ENCODE results near the gene PROX1. TPM values are rescaled to one million over a fixed set of nuclear protein-coding genes. Genes with fewer than 3 reads are reported as not detected.

PROX1 gene
- total and polyA plus RNA-seq, 2 donors (not counting 1 experiment from before 2014, with no cell fraction given) = 0.02 to 0.17 TPM

DNA sequence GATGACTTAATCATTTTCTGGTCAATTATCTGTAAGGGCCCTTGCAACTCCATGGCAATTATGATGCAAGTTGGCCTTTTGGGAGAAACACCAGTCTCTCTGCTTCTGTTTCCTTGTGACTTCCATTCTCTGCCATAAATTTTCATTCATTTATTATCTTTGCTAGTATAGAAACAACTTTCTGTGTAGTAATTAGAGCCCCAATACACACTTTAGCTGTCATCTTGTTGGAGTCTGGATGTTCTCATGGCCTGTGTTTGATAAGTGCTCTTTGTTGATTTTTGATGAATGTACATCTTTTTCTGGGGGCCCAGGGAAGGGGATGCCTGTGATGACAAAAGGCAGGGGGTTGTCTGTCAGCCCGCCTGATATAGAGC lies 22.4 kb downstream of the PROX1 start:
- Histone ChIP-seq H3K4me2 (ENCODE audit: extremely low read depth, insufficient read depth, low read length) (no peak overlapping the region), H3K79me2 (ENCODE audit: control insufficient read depth, insufficient read depth, low read length) (no peaks in the 10 kb centered on the region), H3K4me3 (replicated peaks in 1 of 4; ENCODE audit: control extremely low read depth in 1 of 4, insufficient read depth in 1 of 4, low read depth in 3 of 4, low read length in 4 of 4) (no peak overlapping the region), H3K27me3 (ENCODE audit: control insufficient read depth, insufficient read depth, low read length) (no peaks in the 10 kb centered on the region), H3K36me3 (ENCODE audit: control insufficient read depth, insufficient read depth, low read length) (no peaks in the 10 kb centered on the region), H3K4me1 (ENCODE audit: control insufficient read depth, extremely low read depth, insufficient read depth, low read length) (no peaks in the 10 kb centered on the region), H3K9ac (ENCODE audit: insufficient read depth, low read length) (no peak overlapping the region), H3K9me3 (ENCODE audit: control insufficient read depth, insufficient read depth, low read depth, low read length) (no peaks in the 10 kb centered on the region), H4K20me1 (ENCODE audit: control insufficient read depth, extremely low read depth, insufficient read depth, low read length) (no peaks in the 10 kb centered on the region), H2AFZ (ENCODE audit: low read length) (no peak overlapping the region), H3K27ac (ENCODE audit: insufficient read depth, low read length) (no peak overlapping the region)
- DNase-seq (ENCODE audit: low read depth in 2 of 2) = no peak
- TF ChIP-seq, protein P1, sequence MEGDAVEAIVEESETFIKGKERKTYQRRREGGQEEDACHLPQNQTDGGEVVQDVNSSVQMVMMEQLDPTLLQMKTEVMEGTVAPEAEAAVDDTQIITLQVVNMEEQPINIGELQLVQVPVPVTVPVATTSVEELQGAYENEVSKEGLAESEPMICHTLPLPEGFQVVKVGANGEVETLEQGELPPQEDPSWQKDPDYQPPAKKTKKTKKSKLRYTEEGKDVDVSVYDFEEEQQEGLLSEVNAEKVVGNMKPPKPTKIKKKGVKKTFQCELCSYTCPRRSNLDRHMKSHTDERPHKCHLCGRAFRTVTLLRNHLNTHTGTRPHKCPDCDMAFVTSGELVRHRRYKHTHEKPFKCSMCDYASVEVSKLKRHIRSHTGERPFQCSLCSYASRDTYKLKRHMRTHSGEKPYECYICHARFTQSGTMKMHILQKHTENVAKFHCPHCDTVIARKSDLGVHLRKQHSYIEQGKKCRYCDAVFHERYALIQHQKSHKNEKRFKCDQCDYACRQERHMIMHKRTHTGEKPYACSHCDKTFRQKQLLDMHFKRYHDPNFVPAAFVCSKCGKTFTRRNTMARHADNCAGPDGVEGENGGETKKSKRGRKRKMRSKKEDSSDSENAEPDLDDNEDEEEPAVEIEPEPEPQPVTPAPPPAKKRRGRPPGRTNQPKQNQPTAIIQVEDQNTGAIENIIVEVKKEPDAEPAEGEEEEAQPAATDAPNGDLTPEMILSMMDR (conservative IDR thresholded peaks at IDR 0.05 in 1 of 2, IDR thresholded peaks at IDR 0.05 in 1 of 2; ENCODE audit: low read depth in 1 of 2, low read length in 2 of 2) = no peak
- TF ChIP-seq EZH2 (IDR thresholded peaks at IDR 0.05; ENCODE audit: low read length, missing control alignments) = no peak

DNA sequence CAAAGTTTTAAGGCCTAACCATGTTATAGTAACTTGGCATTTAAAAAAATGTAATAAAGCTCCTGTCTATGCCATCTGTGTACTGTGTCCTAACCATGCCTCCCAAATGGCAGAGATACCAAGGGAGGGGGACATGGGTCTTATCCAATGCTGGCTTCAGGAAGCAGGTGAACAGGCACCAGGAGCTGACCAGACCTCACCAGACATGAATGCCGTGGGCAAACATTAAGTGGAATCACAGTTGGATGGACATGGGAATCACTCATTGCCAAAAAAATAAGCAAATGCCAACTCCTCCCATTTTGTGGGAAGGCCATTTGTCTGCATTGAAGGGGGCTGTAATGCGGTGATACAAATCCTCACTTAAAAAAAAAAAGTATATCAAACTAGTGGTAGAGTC lies 22.9 kb downstream of the PROX1 start:
- Histone ChIP-seq H3K4me3 (replicated peaks in 1 of 4; ENCODE audit: control extremely low read depth in 1 of 4, insufficient read depth in 1 of 4, low read depth in 3 of 4, low read length in 4 of 4) (no peak overlapping the region), H4K20me1 (ENCODE audit: control insufficient read depth, extremely low read depth, insufficient read depth, low read length) (no peaks in the 10 kb centered on the region), H3K9ac (ENCODE audit: insufficient read depth, low read length) (no peak overlapping the region), H3K79me2 (ENCODE audit: control insufficient read depth, insufficient read depth, low read length) (no peaks in the 10 kb centered on the region), H3K4me2 (ENCODE audit: extremely low read depth, insufficient read depth, low read length) (no peak overlapping the region), H3K27me3 (ENCODE audit: control insufficient read depth, insufficient read depth, low read length) (no peaks in the 10 kb centered on the region), H3K9me3 (ENCODE audit: control insufficient read depth, insufficient read depth, low read depth, low read length) (no peaks in the 10 kb centered on the region), H3K4me1 (ENCODE audit: control insufficient read depth, extremely low read depth, insufficient read depth, low read length) (no peaks in the 10 kb centered on the region), H2AFZ (ENCODE audit: low read length) (no peak overlapping the region), H3K27ac (ENCODE audit: insufficient read depth, low read length) (no peak overlapping the region), H3K36me3 (ENCODE audit: control insufficient read depth, insufficient read depth, low read length) (no peaks in the 10 kb centered on the region)
- no peak for DNase-seq (ENCODE audit: low read depth in 2 of 2)
- TF ChIP-seq, protein P1 (conservative IDR thresholded peaks at IDR 0.05 in 1 of 2, IDR thresholded peaks at IDR 0.05 in 1 of 2; ENCODE audit: low read depth in 1 of 2, low read length in 2 of 2) = no peak
- TF ChIP-seq EZH2 (IDR thresholded peaks at IDR 0.05; ENCODE audit: low read length, missing control alignments) = no peak

DNA sequence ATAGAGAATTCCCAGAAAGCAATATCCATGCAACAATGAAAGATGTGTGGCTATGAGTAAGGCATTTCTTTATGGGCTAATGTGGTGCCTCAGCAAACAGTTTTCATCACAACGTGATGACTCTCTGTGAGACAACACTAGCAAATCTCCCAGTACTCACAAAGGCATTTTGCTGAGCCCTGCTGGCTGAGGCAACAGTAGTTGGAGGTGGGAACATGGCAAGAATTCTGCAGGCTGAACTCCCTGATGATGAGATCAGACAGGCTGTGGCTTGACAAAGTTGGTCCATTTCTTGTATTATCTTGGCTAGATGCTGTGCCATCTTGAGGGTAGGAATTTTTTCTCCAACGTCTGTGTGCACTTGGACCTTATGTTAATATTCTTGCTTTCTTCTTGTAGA lies 24.6 kb downstream of the PROX1 start:
- no peaks in the 10 kb centered on the region for H3K79me2 ChIP-seq (ENCODE audit: control insufficient read depth, insufficient read depth, low read length)
- no peaks in the 10 kb centered on the region for H3K9me3 ChIP-seq (ENCODE audit: control insufficient read depth, insufficient read depth, low read depth, low read length)
- H3K4me3 ChIP-seq (replicated peaks in 1 of 4; ENCODE audit: control extremely low read depth in 1 of 4, insufficient read depth in 1 of 4, low read depth in 3 of 4, low read length in 4 of 4) = no peak overlapping the region
- H3K4me2 ChIP-seq (ENCODE audit: extremely low read depth, insufficient read depth, low read length) = no peak overlapping the region
- H3K36me3 ChIP-seq (ENCODE audit: control insufficient read depth, insufficient read depth, low read length) = no peaks in the 10 kb centered on the region
- no peak overlapping the region for H3K9ac ChIP-seq (ENCODE audit: insufficient read depth, low read length)
- H3K4me1 ChIP-seq (ENCODE audit: control insufficient read depth, extremely low read depth, insufficient read depth, low read length) = no peaks in the 10 kb centered on the region
- no peak overlapping the region for H2AFZ ChIP-seq (ENCODE audit: low read length)
- no peak for DNase-seq (ENCODE audit: low read depth in 2 of 2)
- no peak for TF ChIP-seq EZH2 (IDR thresholded peaks at IDR 0.05; ENCODE audit: low read length, missing control alignments)
- TF ChIP-seq, protein P1 (conservative IDR thresholded peaks at IDR 0.05 in 1 of 2, IDR thresholded peaks at IDR 0.05 in 1 of 2; ENCODE audit: low read depth in 1 of 2, low read length in 2 of 2) = no peak
- H4K20me1 ChIP-seq (ENCODE audit: control insufficient read depth, extremely low read depth, insufficient read depth, low read length) = no peaks in the 10 kb centered on the region
- no peaks in the 10 kb centered on the region for H3K27me3 ChIP-seq (ENCODE audit: control insufficient read depth, insufficient read depth, low read length)
- H3K27ac ChIP-seq (ENCODE audit: insufficient read depth, low read length) = no peak overlapping the region
